Measurements from ENCODE around the gene PTPRK.
"Not testable (repeated sequence)": the region's sequence is repeated elsewhere in the genome, so short reads cannot be mapped to it uniquely, and the experiment has no call there.

PTPRK gene

GRCh38 chr6:128443553-128443952 lies 76.8 kb downstream of the PTPRK start:
- peaks cover 8% of the 10 kb centered on the region for H3K36me3 Mint-ChIP-seq (ENCODE audit: low read depth)
- H3K4me1 Mint-ChIP-seq = peaks cover 26% of the 10 kb centered on the region
- TF ChIP-seq CTCF (IDR thresholded peaks at IDR 0.05; ENCODE audit: unreplicated experiment in 3 of 3) = no peak
- H3K27ac Mint-ChIP-seq = peak overlapping the region in 1 of 3 experiments; percentile 14
- no peak overlapping the region for H3K4me3 Mint-ChIP-seq
- H3K27me3 Mint-ChIP-seq (ENCODE audit: low read depth) = no peaks in the 10 kb centered on the region
- no peaks in the 10 kb centered on the region for H3K9me3 Mint-ChIP-seq

GRCh38 chr6:128439627-128440026 lies 80.8 kb downstream of the PTPRK start:
- H3K36me3 Mint-ChIP-seq (ENCODE audit: low read depth) = peaks cover 4% of the 10 kb centered on the region
- peaks cover 2% of the 10 kb centered on the region for H3K9me3 Mint-ChIP-seq
- no peak overlapping the region for H3K4me3 Mint-ChIP-seq
- TF ChIP-seq CTCF (IDR thresholded peaks at IDR 0.05; ENCODE audit: unreplicated experiment in 3 of 3) = no peak
- peaks cover 25% of the 10 kb centered on the region for H3K4me1 Mint-ChIP-seq
- H3K27ac Mint-ChIP-seq = no peak overlapping the region
- no peaks in the 10 kb centered on the region for H3K27me3 Mint-ChIP-seq (ENCODE audit: low read depth)

GRCh38 chr6:128438393-128438792 lies 82.0 kb downstream of the PTPRK start:
- TF ChIP-seq CTCF (IDR thresholded peaks at IDR 0.05; ENCODE audit: unreplicated experiment in 3 of 3) = no peak
- peaks cover 2% of the 10 kb centered on the region for H3K9me3 Mint-ChIP-seq
- peak overlapping the region in 1 of 3 experiments; percentile 2 for H3K27ac Mint-ChIP-seq
- H3K4me1 Mint-ChIP-seq = peaks cover 16% of the 10 kb centered on the region
- no peaks in the 10 kb centered on the region for H3K27me3 Mint-ChIP-seq (ENCODE audit: low read depth)
- H3K36me3 Mint-ChIP-seq (ENCODE audit: low read depth) = peaks cover 4% of the 10 kb centered on the region
- H3K4me3 Mint-ChIP-seq = no peak overlapping the region

GRCh38 chr6:128437685-128438084 lies 82.7 kb downstream of the PTPRK start:
- Mint-ChIP-seq H3K27me3 (ENCODE audit: low read depth) (no peaks in the 10 kb centered on the region), H3K9me3 (peaks cover 2% of the 10 kb centered on the region), H3K36me3 (ENCODE audit: low read depth) (peaks cover 4% of the 10 kb centered on the region), H3K4me1 (peaks cover 15% of the 10 kb centered on the region), H3K27ac (no peak overlapping the region), H3K4me3 (no peak overlapping the region)
- no peak for TF ChIP-seq CTCF (IDR thresholded peaks at IDR 0.05; ENCODE audit: unreplicated experiment in 3 of 3)

GRCh38 chr6:128434752-128435151 lies 85.6 kb downstream of the PTPRK start:
- H3K27ac Mint-ChIP-seq; H3K36me3 Mint-ChIP-seq (ENCODE audit: low read depth); H3K4me1 Mint-ChIP-seq; H3K9me3 Mint-ChIP-seq; H3K27me3 Mint-ChIP-seq (ENCODE audit: low read depth); H3K4me3 Mint-ChIP-seq: not testable (repeated sequence)

GRCh38 chr6:128432394-128432793 lies 88.0 kb downstream of the PTPRK start:
- Mint-ChIP-seq H3K4me3 (no peak overlapping the region), H3K27ac (no peak overlapping the region), H3K36me3 (ENCODE audit: low read depth) (no peaks in the 10 kb centered on the region), H3K4me1 (no peaks in the 10 kb centered on the region), H3K27me3 (ENCODE audit: low read depth) (no peaks in the 10 kb centered on the region), H3K9me3 (no peaks in the 10 kb centered on the region)
- TF ChIP-seq CTCF (IDR thresholded peaks at IDR 0.05; ENCODE audit: unreplicated experiment in 3 of 3) = no peak

All from nephron (organoid).